ENCODE results near the gene MYCL. TPM values are rescaled to one million over a fixed set of nuclear protein-coding genes. Genes with fewer than 3 reads are reported as not detected.

The MYCL gene
- total and polyA plus RNA-seq, 4 donors = 2.4 to 7.8 (median 4.4) TPM

- DNase-seq (no peak), ATAC-seq (ENCODE audit: insufficient read depth, low FRiP score) (no peak)
- H3K4me1 ChIP-seq (ENCODE audit: control insufficient read depth in 5 of 5, insufficient read depth in 5 of 5, low read length in 5 of 5) = peaks cover 0 to 36% (median 11%) of the 10 kb centered on the region in 5 donors
- H3K27ac ChIP-seq (ENCODE audit: low read depth in 1 of 2, low read length in 1 of 2) = peak overlapping the region in 1 of 2 donors; percentile 58
- H3K9me3 ChIP-seq (ENCODE audit: control insufficient read depth in 4 of 4, insufficient read depth in 3 of 4, low read length in 3 of 4) = no peaks in the 10 kb centered on the region
- 80 to 83% methylated on average over 2 of the region's 2 CpGs for WGBS, 2 donors
- no peak overlapping the region for H3K9ac ChIP-seq (ENCODE audit: insufficient read depth in 1 of 2, low read length in 2 of 2)
- no peak for TF ChIP-seq CTCF (IDR thresholded peaks at IDR 0.05; ENCODE audit: control extremely low read depth, extremely low read depth)
- peaks cover 2 to 5% (median 3%) of the 10 kb centered on the region in 4 donors for H3K36me3 ChIP-seq (ENCODE audit: control insufficient read depth in 4 of 4, insufficient read depth in 4 of 4, low read length in 4 of 4)
- H3K27me3 ChIP-seq (ENCODE audit: control insufficient read depth in 3 of 3, insufficient read depth in 3 of 3, low read length in 2 of 3) = no peaks in the 10 kb centered on the region
- H3K4me3 ChIP-seq = no peak overlapping the region
Observed at GRCh38 chr1:39877980-39878956, 23.4 kb downstream of the MYCL start.

GRCh38 chr1:39877231-39877778 is 24.4 kb downstream of the MYCL start:
- no peak for TF ChIP-seq CTCF (IDR thresholded peaks at IDR 0.05; ENCODE audit: control extremely low read depth, extremely low read depth)
- no peak for DNase-seq
- Histone ChIP-seq H3K27me3 (ENCODE audit: control insufficient read depth in 3 of 3, insufficient read depth in 3 of 3, low read length in 2 of 3) (no peaks in the 10 kb centered on the region), H3K9ac (ENCODE audit: insufficient read depth in 1 of 2, low read length in 2 of 2) (no peak overlapping the region), H3K4me3 (no peak overlapping the region), H3K4me1 (ENCODE audit: control insufficient read depth in 5 of 5, insufficient read depth in 5 of 5, low read length in 5 of 5) (peaks cover 0 to 34% (median 11%) of the 10 kb centered on the region in 5 donors), H3K9me3 (ENCODE audit: control insufficient read depth in 4 of 4, insufficient read depth in 3 of 4, low read length in 3 of 4) (no peaks in the 10 kb centered on the region), H3K27ac (ENCODE audit: low read depth in 1 of 2, low read length in 1 of 2) (no peak overlapping the region), H3K36me3 (ENCODE audit: control insufficient read depth in 4 of 4, insufficient read depth in 4 of 4, low read length in 4 of 4) (peaks cover 0 to 5% (median 3%) of the 10 kb centered on the region in 4 donors)
- 74 to 75% methylated on average over 5 of the region's 5 CpGs for WGBS, 2 donors
- ATAC-seq (ENCODE audit: insufficient read depth, low FRiP score) = no peak

GRCh38 chr1:39876144-39876543 is 25.6 kb downstream of the MYCL start:
- H3K27me3 ChIP-seq (ENCODE audit: control insufficient read depth in 3 of 3, insufficient read depth in 3 of 3, low read length in 2 of 3) = no peaks in the 10 kb centered on the region
- peaks cover 0 to 26% (median 1%) of the 10 kb centered on the region in 5 donors for H3K4me1 ChIP-seq (ENCODE audit: control insufficient read depth in 5 of 5, insufficient read depth in 5 of 5, low read length in 5 of 5)
- ATAC-seq (ENCODE audit: insufficient read depth, low FRiP score) = no peak
- no peak overlapping the region for H3K9ac ChIP-seq (ENCODE audit: insufficient read depth in 1 of 2, low read length in 2 of 2)
- H3K36me3 ChIP-seq (ENCODE audit: control insufficient read depth in 4 of 4, insufficient read depth in 4 of 4, low read length in 4 of 4) = peaks cover 0 to 5% (median 1%) of the 10 kb centered on the region in 4 donors
- no peak overlapping the region for H3K4me3 ChIP-seq
- H3K9me3 ChIP-seq (ENCODE audit: control insufficient read depth in 4 of 4, insufficient read depth in 3 of 4, low read length in 3 of 4) = no peaks in the 10 kb centered on the region
- no peak overlapping the region for H3K27ac ChIP-seq (ENCODE audit: low read depth in 1 of 2, low read length in 1 of 2)
- TF ChIP-seq CTCF (IDR thresholded peaks at IDR 0.05; ENCODE audit: control extremely low read depth, extremely low read depth) = no peak
- DNase-seq = no peak

Data from lung (tissue), 12 donors.